NCI-H345 treated with DMSO at 0.1 percent for 48 hours (cell line): ENCODE measurements around the gene KIAA1217.

ENCODE experiments used
- DNase-seq: peaks from one replicate; lab custom pipeline; 2025; ENCODE audit not compliant: unreplicated experiment; lab: John Stamatoyannopoulos, UW

The KIAA1217 gene, protein sequence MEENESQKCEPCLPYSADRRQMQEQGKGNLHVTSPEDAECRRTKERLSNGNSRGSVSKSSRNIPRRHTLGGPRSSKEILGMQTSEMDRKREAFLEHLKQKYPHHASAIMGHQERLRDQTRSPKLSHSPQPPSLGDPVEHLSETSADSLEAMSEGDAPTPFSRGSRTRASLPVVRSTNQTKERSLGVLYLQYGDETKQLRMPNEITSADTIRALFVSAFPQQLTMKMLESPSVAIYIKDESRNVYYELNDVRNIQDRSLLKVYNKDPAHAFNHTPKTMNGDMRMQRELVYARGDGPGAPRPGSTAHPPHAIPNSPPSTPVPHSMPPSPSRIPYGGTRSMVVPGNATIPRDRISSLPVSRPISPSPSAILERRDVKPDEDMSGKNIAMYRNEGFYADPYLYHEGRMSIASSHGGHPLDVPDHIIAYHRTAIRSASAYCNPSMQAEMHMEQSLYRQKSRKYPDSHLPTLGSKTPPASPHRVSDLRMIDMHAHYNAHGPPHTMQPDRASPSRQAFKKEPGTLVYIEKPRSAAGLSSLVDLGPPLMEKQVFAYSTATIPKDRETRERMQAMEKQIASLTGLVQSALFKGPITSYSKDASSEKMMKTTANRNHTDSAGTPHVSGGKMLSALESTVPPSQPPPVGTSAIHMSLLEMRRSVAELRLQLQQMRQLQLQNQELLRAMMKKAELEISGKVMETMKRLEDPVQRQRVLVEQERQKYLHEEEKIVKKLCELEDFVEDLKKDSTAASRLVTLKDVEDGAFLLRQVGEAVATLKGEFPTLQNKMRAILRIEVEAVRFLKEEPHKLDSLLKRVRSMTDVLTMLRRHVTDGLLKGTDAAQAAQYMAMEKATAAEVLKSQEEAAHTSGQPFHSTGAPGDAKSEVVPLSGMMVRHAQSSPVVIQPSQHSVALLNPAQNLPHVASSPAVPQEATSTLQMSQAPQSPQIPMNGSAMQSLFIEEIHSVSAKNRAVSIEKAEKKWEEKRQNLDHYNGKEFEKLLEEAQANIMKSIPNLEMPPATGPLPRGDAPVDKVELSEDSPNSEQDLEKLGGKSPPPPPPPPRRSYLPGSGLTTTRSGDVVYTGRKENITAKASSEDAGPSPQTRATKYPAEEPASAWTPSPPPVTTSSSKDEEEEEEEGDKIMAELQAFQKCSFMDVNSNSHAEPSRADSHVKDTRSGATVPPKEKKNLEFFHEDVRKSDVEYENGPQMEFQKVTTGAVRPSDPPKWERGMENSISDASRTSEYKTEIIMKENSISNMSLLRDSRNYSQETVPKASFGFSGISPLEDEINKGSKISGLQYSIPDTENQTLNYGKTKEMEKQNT (N-terminal part only)

GRCh38 chr10:24208661-24209431 lies at the start of gene KIAA1217:
Gene KIAA1217 (plus strand): TSS chr10:24209138. CDS start chr10:24209194, 56 bp downstream.
- no peak for DNase-seq

GRCh38 chr10:24162206-24162985 lies 46.5 kb upstream of the KIAA1217 start:
- no peak for DNase-seq

- DNase-seq = no peak
Measured at GRCh38 chr10:24163485-24163884, 45.5 kb upstream of the KIAA1217 start.

DNA sequence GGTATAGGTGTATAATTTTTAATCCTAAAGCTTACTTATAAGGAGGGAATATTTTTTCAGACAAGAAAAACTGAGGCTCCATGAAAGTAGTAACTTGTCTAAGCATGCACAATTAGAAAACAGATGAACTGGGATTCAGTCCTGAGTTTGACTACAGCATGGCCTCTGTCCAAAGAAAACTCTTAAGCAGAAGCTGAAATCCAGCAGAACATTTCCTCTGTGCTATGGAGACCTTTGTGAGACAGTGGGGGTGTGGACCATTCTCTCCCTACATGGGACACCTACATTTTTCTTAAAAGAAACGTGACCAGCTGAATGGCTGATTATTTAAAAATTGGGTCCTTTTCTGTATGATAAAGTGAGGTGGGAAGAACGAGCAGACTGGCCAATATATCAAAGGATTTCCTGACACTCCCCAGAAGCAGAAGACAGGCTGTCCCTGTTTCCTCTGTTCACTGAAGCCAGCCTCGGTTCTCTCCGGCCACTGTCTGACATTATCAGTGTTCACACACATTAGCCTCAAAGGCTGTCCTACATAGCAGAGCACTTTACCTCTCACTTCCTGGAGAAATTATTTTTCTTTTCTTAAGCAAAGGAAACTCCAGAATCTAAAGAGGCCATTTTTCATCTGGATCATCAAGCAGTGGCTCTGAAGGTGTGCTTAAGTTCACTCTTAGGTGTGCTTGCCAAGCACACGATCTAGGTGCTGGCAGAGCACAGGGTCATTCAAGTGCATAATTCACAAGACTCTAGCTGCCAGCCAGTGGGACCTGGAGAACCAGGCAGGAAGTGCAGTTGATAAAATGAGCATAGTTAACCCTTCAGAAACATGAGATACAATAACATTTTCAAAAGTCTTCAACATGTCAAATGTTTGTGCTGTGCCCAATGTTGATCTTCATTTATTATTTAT lies 40.4 kb upstream of the KIAA1217 start:
- DNase-seq = no peak

DNA sequence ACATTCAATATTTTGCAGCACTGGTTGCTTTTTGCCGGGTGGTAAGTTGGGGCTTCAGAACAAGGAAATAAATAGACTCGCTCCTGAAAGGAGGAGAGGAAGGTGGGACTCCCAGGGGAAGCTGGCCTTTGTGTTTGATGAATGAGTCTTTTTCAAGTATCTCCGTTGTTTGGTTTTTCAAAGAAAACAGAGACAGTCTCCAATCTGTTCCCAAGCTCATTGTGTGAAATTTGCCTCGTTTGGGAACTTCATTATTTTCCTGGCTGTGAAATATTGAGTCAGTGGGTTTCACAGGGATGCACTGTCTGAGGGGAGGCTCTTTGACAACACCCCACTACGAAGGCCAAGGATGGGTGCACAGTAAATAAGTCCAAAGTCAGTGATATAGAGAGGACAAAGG lies 38.7 kb upstream of the KIAA1217 start:
- DNase-seq = no peak

DNA sequence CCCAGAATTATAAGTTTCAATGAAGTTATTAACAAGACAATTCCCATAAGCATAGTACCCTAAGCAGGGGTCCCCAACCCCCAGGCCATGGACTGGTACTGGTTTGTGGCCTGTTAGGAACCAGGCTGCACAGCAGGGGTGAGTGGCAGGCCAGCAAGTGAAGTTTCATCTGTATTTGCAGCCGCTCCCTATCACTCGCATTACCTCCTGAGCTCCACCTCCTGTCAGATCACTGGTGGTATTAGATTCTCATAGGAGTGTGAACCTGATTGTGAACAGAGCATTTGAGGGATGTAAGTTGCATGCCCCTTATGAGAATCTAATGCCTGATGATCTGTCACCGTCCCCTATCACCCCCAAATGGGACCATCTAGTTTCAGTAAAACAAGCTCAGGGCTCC lies 36.0 kb upstream of the KIAA1217 start:
- no peak for DNase-seq

- DNase-seq = no peak
Measured at GRCh38 chr10:24174014-24174413, 34.9 kb upstream of the KIAA1217 start.

GRCh38 chr10:24176658-24177057 lies 32.3 kb upstream of the KIAA1217 start:
- no peak for DNase-seq

DNA sequence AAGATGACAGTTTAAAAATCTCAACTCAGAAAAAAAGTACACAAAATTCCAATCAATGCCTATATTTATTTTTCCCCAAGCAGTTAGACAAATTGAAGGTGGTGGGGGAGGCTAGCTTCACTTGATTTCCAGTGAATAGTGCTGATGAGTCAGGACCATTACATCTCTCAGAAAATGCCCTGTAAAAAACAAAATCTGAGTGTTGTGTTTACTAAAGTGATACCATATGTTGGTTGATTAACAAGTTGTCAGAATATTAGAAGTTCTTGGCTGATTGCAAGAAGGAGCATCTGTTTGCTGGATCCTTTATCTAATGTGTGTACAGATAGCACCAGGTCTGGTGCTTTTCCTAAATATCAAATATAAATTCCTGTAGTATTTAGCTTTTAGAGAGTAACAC lies 31.3 kb upstream of the KIAA1217 start:
- DNase-seq = no peak

GRCh38 chr10:24180891-24181290 lies 28.0 kb upstream of the KIAA1217 start:
- DNase-seq = no peak

DNA sequence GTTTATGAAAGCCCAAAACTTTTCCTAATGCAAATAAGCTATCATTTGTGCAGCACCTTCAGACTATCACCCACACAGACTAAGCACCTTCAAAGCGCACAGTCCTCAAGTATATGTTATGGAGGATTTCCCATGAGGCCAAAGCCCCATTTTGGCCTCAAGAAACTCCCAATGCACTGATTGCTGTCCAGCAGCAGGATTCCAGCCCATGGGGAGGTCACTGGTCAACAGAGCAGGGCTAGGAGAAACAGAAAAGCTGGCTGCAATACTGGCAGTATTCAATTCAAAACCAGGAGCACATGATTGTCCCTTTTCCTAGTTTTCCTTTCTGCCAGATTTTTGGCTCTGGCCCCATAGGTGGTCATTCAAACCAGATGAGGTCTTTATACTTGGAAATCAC lies 24.5 kb upstream of the KIAA1217 start:
- DNase-seq = no peak

- DNase-seq = no peak
Measured at GRCh38 chr10:24193330-24193729, 15.6 kb upstream of the KIAA1217 start.

DNA sequence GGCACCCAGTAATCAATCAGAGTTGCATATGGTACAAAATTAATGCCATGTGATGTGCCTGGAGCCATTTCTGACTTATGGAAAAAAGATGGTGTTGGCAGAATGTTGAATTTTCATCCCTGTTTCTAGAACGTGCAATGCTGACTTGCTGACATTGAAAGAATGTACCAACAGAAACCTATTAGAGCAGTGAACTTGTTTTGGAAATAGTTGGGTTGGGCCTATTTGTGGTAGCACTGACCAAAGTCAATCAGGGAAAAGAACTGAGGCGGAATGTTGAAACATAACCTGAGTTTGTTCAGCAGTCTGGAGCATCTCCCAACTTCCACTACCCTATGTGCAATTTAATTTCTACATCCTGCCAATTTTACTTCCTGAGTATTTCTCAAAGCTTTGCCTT lies 11.7 kb upstream of the KIAA1217 start:
- no peak for DNase-seq

- DNase-seq = no peak
Measured at GRCh38 chr10:24201503-24202180, 7.3 kb upstream of the KIAA1217 start.

DNA sequence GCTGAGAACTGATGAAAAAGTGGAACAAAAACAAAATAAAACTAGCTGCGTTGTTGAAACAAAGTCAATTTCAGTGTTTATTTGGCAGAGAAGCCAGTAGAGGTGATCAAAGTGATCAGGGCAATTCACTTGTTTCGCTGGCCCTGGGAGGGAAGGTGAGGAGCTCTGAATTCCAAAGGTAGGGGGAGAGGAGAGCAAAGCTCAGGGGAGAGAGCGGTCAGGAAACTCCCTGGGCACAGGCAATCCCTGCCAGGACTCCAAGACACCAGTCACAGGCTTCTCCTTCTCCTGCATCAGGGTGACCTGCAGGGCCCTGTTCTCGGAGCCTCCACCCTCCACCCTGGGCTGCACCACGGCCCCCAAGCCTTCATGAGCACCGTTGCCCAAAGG lies 6.8 kb upstream of the KIAA1217 start:
- no peak for DNase-seq

GRCh38 chr10:24205821-24206220 lies 3.1 kb upstream of the KIAA1217 start:
- DNase-seq = no peak

DNA sequence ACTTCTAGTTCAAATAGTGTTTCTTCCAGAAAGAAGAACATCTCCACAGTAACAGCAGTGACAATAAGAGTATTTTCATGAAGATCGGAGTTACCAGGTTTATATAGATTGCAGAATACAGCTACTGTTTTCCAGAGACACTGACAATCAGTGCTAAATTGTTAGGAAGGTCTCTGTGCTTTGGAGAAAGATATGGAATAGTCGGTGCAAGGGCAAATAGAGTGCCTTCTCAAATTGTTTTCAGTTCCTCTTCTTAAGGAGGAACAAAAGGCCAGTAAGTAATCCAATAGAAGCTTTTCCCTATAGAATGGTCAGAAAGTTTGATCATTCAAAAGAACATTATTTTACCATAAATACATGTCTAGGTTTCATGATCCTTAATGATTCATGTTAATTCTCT lies 2.6 kb upstream of the KIAA1217 start:
- DNase-seq = no peak

DNA sequence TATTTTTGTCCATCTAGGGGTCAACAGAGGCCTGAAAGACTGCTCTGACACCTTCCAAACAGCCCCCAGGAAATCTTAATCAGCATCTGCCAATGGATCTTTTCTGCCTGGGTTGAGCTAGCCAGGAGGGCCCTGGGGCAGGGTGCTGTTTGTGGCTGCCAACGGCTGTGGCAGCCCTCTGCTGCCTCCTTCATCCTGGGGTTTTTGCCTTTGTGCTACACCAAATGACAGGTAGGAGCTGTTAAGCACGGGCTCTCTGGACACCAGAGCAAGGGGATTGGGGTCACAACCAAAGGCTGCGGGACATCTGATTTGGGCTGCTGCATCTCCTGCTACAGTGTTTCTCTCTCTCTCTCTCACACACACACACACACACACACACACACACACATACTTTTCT lies 2.0 kb upstream of the KIAA1217 start:
- DNase-seq = no peak
